IMR-90 (cell line): ENCODE measurements around the gene EMC9. TPM values are rescaled to one million over a fixed set of nuclear protein-coding genes. Genes with fewer than 3 reads are reported as not detected.

Experiments used
- ATAC-seq: fragments of 200-7000 bp; cut with Tn5 transposase; 2 replicates; pipeline ENCODE4 v1.9.1; 2020; ENCODE audit warnings: low read depth, mild to moderate bottlenecking, moderate library complexity
- BruUV-seq: library from RNA; stranded (reverse); fragments of 400-500 nt; replicated peaks from 2 replicates; lab custom pipeline; 2021; lab: Mats Ljungman, UMichigan
- CTCF ChIA-PET: fragments of 300-600 bp; formaldehyde crosslinking; extraction: SDS; loops from one replicate; lab custom pipeline; 2021; ENCODE audit warnings: antibody characterized with exemption; lab: Yijun Ruan, JAX
- POLR2A ChIA-PET: fragments of 300-600 bp; sonication (Branson Sonifier 250); formaldehyde crosslinking; loops from one replicate; lab custom pipeline; 2022; ENCODE audit warnings: antibody characterized with exemption; ENCODE audit not compliant: unreplicated experiment; lab: Charles Lee
- DNase-seq: peaks from one replicate; pipeline ENCODE4 v3.0.0; 2013
- H2AFZ ChIP-seq: replicated peaks from 2 replicates; pipeline ENCODE3; 2013; ENCODE audit warnings: low read length, mild to moderate bottlenecking; ENCODE audit not compliant: poor library complexity
- H2AK5ac ChIP-seq: 2 replicates; pipeline ENCODE4 v1.6.1; 2013; ENCODE audit warnings: low read depth, low read length, inconsistent platforms
- H2AK9ac ChIP-seq: replicated peaks from 2 replicates; pipeline ENCODE3; 2013; ENCODE audit warnings: mild to moderate bottlenecking, low read depth, low read length, moderate library complexity; ENCODE audit not compliant: poor library complexity
- H2BK120ac ChIP-seq: 2 replicates; pipeline ENCODE4 v1.6.1; 2013; ENCODE audit warnings: low read depth, low read length, inconsistent platforms
- H2BK15ac ChIP-seq: 3 replicates; pipeline ENCODE4 v1.6.1; 2013; ENCODE audit warnings: low read depth, low read length, inconsistent platforms
- H2BK20ac ChIP-seq: 2 replicates; pipeline ENCODE4 v1.6.1; 2013; ENCODE audit warnings: low read depth, mild to moderate bottlenecking, inconsistent platforms, low read length, moderate library complexity
- H2BK5ac ChIP-seq: 2 replicates; pipeline ENCODE4 v1.6.1; 2013; ENCODE audit warnings: mild to moderate bottlenecking, low read depth, low read length, inconsistent platforms; ENCODE audit not compliant: poor library complexity, severe bottlenecking
- H3K14ac ChIP-seq: replicated peaks from 2 replicates; pipeline ENCODE4 v1.6.1; 2013; ENCODE audit warnings: low read depth, low read length, inconsistent platforms
- H3K18ac ChIP-seq: 2 replicates; pipeline ENCODE4 v1.6.1; 2013; ENCODE audit warnings: low read depth, low read length, control low read depth
- H3K23ac ChIP-seq: 2 replicates; pipeline ENCODE4 v1.6.1; 2013; ENCODE audit warnings: low read depth, low read length, inconsistent platforms
- H3K27ac ChIP-seq: 2 replicates; pipeline ENCODE4 v1.5.1; 2013; ENCODE audit warnings: mild to moderate bottlenecking, control low read depth, low read length; ENCODE audit not compliant: insufficient read depth
- H3K27me3 ChIP-seq: 2 replicates; pipeline ENCODE4 v1.6.1; 2013; ENCODE audit warnings: low read length; ENCODE audit not compliant: control insufficient read depth, insufficient read depth
- H3K36me3 ChIP-seq: 2 replicates; pipeline ENCODE4 v1.6.1; 2013; ENCODE audit warnings: low read length, mixed read lengths; ENCODE audit not compliant: control insufficient read depth, insufficient read depth
- H3K4ac ChIP-seq: 2 replicates; pipeline ENCODE4 v1.6.1; 2013; ENCODE audit warnings: low read depth, low read length, inconsistent platforms
- H3K4me1 ChIP-seq: 2 replicates; pipeline ENCODE4 v1.6.1; 2013; ENCODE audit warnings: low read length, mixed read lengths; ENCODE audit not compliant: control insufficient read depth, insufficient read depth
- H3K4me2 ChIP-seq: 2 replicates; pipeline ENCODE4 v1.6.1; 2013; ENCODE audit warnings: low read depth, mild to moderate bottlenecking, control low read depth, low read length, moderate library complexity
- H3K4me3 ChIP-seq: 2 replicates; pipeline ENCODE4 v1.5.1; 2013; ENCODE audit warnings: low read depth, mild to moderate bottlenecking, control low read depth, low read length, moderate library complexity; ENCODE audit not compliant: insufficient read depth
- H3K56ac ChIP-seq: 2 replicates; pipeline ENCODE4 v1.6.1; 2013; ENCODE audit warnings: low read length, inconsistent platforms; ENCODE audit not compliant: insufficient read depth; ENCODE audit errors: extremely low read depth
- H3K79me1 ChIP-seq, 2 experiments: 2 replicates each; pipeline ENCODE4 v1.6.1; 2013; ENCODE audit warnings: low read length in 2 of 2, inconsistent platforms in 1 of 2, low read depth in 1 of 2
- H3K9ac ChIP-seq: 2 replicates; pipeline ENCODE4 v1.6.1; 2013; ENCODE audit warnings: low read depth, low read length, control low read depth
- H3K9me1 ChIP-seq: 2 replicates; pipeline ENCODE4 v1.6.1; 2013; ENCODE audit warnings: low read length, inconsistent platforms; ENCODE audit not compliant: insufficient read depth
- H3K9me3 ChIP-seq: 2 replicates; pipeline ENCODE4 v1.6.1; 2013; ENCODE audit warnings: low read length; ENCODE audit not compliant: control insufficient read depth, insufficient read depth
- H4K20me1 ChIP-seq: 2 replicates; pipeline ENCODE4 v1.6.1; 2013; ENCODE audit warnings: low read length, inconsistent platforms; ENCODE audit not compliant: insufficient read depth
- H4K5ac ChIP-seq: 2 replicates; pipeline ENCODE4 v1.6.1; 2013; ENCODE audit warnings: mild to moderate bottlenecking, low read depth, low read length, control low read depth
- H4K8ac ChIP-seq, 2 experiments: 2 replicates each; pipeline ENCODE4 v1.6.1; 2013; ENCODE audit warnings: low read depth in 2 of 2, low read length in 2 of 2, control low read depth in 1 of 2, inconsistent platforms in 1 of 2
- H4K91ac ChIP-seq: 2 replicates; pipeline ENCODE4 v1.6.1; 2013; ENCODE audit warnings: low read depth, low read length, inconsistent platforms; ENCODE audit not compliant: insufficient read depth
- BHLHE40 ChIP-seq: fragments of 150-350 bp; IDR thresholded peaks from 2 replicates; pipeline ENCODE4 v1.6.1; 2016; ENCODE audit warnings: mild to moderate bottlenecking, low read depth, low read length
- CEBPB ChIP-seq: IDR thresholded peaks from 2 replicates; pipeline ENCODE4 v1.6.1; 2012; ENCODE audit warnings: low read depth, low read length, improper control_type of control experiment
- CHD1 ChIP-seq: IDR thresholded peaks from 2 replicates; pipeline ENCODE4 v1.6.1; 2012; ENCODE audit warnings: low read depth, low read length, improper control_type of control experiment
- FOS ChIP-seq: fragments of 150-350 bp; IDR thresholded peaks from 2 replicates; pipeline ENCODE4 v1.6.1; 2016; ENCODE audit warnings: low read depth, low read length
- MAFK ChIP-seq: IDR thresholded peaks from 2 replicates; pipeline ENCODE4 v1.6.1; 2012; ENCODE audit warnings: low read depth, low read length, improper control_type of control experiment
- MAZ ChIP-seq: IDR thresholded peaks from 2 replicates; pipeline ENCODE4 v1.6.1; 2012; ENCODE audit warnings: low read depth, mild to moderate bottlenecking, low read length, improper control_type of control experiment, moderate library complexity, borderline replicate concordance
- MXI1 ChIP-seq: IDR thresholded peaks from 2 replicates; pipeline ENCODE4 v1.6.1; 2012; ENCODE audit warnings: low read depth, mild to moderate bottlenecking, low read length, moderate library complexity, borderline replicate concordance
- POLR2A ChIP-seq: IDR thresholded peaks from 2 replicates; pipeline ENCODE4 v1.6.1; 2012; ENCODE audit warnings: mild to moderate bottlenecking, low read depth, low read length
- RAD21 ChIP-seq: IDR thresholded peaks from 2 replicates; pipeline ENCODE4 v1.6.1; 2012; ENCODE audit warnings: low read length, improper control_type of control experiment
- SMC3 ChIP-seq: fragments of 150-350 bp; IDR thresholded peaks from 2 replicates; pipeline ENCODE4 v1.6.1; 2016; ENCODE audit warnings: low read depth, mild to moderate bottlenecking, antibody characterized with exemption, low read length, moderate library complexity
- WGBS, 2 experiments: methylation state at CpG; one replicate each; pipeline versions ENCODE4 v1.1.5 to v1.1.7; 2013; ENCODE audit warnings: missing lambda C conversion rate in 2 of 2; ENCODE audit not compliant: insufficient read length in 1 of 2; ENCODE audit errors: extremely low coverage in 2 of 2; 5-methylcytosine and 5-hydroxymethylcytosine counted together
- dilution Hi-C: fragments of 300-500 bp; cut with HindIII; formaldehyde crosslinking; loops from one replicate; pipeline ENCODE4 v1.14.3; 2018; ENCODE audit warnings: low sequenced_read_pairs; ENCODE audit not compliant: unreplicated experiment
- in situ Hi-C: fragments of 300-500 bp; cut with MboI; formaldehyde crosslinking; loops from 3 replicates; pipeline ENCODE4 v1.14.3; 2019; ENCODE audit warnings: low sequenced_read_pairs, inconsistent platforms, mixed read lengths
- intact Hi-C: fragments of 100-400 bp; cut with micrococcal nuclease; formaldehyde crosslinking; loops from 2 replicates; pipeline ENCODE4 v1.10.0; 2022
- polyA plus RNA-seq, 3 experiments: library from polyadenylated mRNA; depleted of rRNA; stranded (reverse); fragments of >200 nt; gene quantifications; 2 replicates each; pipeline ENCODE4 v1.2.3, GENCODE V29; 2012; ENCODE audit warnings: low replicate concordance in 1 of 3
- total RNA-seq: library from RNA; depleted of rRNA; stranded (reverse); fragments of >200 nt; gene quantifications from 2 replicates; pipeline ENCODE4 v1.2.3, GENCODE V29; 2012
- TF ChIP-seq, protein P1 (sequence below): conservative IDR thresholded peaks from 2 replicates; pipeline ENCODE4 v1.5.1; 2012; ENCODE audit warnings: mild to moderate bottlenecking, low read depth, low read length, improper control_type of control experiment
- TF ChIP-seq, protein P2 (sequence below): fragments of 150-350 bp; IDR thresholded peaks from 2 replicates; pipeline ENCODE4 v1.6.1; 2017; ENCODE audit warnings: mild to moderate bottlenecking, antibody characterized with exemption, low read length, low read depth
- TF ChIP-seq, protein P3 (sequence below): fragments of 150-350 bp; IDR thresholded peaks from 2 replicates; pipeline ENCODE4 v1.6.1; 2016; ENCODE audit warnings: low read depth, mild to moderate bottlenecking, low read length, moderate library complexity, borderline replicate concordance

The EMC9 gene
- total and polyA plus RNA-seq, 2 of the 4 experiments (the other 2 are of a cell fraction), result 15.1 to 19.2 TPM

DNA sequence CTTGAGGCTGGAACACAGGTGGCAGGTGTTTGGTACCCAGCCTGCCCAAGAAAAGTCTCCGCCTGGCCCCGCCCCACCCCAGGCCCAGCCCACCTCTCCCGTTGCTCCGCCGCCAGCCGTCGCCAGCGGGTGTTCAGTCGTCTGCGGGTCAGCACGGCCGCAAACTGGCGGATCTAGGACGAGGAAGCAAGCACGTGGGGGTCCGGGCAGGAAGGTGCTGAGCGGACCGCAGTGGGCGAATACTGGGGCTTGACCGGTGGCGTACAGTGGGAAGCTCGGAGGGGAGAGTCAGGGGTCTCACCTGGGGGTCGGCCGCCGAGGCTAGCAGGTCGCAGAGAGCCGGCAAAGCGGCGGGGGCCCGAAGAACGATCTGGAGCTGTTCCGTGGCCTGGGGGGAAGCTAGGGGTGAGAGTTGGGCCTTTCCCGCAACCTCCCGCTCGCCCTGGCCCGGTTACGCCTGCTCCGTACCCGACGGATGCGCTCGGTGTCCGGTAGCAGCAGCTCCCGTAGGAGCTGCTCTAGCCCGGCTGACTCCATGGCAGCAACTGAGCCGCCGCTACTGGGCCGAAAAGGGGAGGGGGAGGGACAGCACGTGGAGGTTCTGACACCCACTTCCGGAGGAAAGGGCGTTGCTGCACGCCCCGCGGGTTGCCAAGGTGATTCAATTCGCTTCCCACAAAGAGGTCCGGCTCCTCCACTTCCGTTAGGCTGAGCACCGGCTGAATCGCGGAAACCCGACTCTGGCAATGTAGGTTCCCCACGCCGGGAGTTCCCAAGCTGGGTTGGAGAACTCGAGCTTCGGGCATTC is 47.1 kb upstream of the EMC9 start, which contains the start of gene IPO4:
Gene IPO4, minus strand, starts transcription at position 566 of the 808 bp plus-strand sequence. Its CDS starts 29 bp downstream, at position 537.
- ATAC-seq, result peak; percentile 96
- intact Hi-C loops (no loop called here), in situ Hi-C loops (no loop called here)
- peak; percentile 26; the same call in 1 of the 2 replicates for TF ChIP-seq RAD21
- TF ChIP-seq MAZ, result peak; percentile 89
- TF ChIP-seq, protein P1, sequence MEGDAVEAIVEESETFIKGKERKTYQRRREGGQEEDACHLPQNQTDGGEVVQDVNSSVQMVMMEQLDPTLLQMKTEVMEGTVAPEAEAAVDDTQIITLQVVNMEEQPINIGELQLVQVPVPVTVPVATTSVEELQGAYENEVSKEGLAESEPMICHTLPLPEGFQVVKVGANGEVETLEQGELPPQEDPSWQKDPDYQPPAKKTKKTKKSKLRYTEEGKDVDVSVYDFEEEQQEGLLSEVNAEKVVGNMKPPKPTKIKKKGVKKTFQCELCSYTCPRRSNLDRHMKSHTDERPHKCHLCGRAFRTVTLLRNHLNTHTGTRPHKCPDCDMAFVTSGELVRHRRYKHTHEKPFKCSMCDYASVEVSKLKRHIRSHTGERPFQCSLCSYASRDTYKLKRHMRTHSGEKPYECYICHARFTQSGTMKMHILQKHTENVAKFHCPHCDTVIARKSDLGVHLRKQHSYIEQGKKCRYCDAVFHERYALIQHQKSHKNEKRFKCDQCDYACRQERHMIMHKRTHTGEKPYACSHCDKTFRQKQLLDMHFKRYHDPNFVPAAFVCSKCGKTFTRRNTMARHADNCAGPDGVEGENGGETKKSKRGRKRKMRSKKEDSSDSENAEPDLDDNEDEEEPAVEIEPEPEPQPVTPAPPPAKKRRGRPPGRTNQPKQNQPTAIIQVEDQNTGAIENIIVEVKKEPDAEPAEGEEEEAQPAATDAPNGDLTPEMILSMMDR, result no peak
- peak; percentile 90 for TF ChIP-seq POLR2A
- peak; percentile 95 for TF ChIP-seq BHLHE40
- TF ChIP-seq, protein P2, sequence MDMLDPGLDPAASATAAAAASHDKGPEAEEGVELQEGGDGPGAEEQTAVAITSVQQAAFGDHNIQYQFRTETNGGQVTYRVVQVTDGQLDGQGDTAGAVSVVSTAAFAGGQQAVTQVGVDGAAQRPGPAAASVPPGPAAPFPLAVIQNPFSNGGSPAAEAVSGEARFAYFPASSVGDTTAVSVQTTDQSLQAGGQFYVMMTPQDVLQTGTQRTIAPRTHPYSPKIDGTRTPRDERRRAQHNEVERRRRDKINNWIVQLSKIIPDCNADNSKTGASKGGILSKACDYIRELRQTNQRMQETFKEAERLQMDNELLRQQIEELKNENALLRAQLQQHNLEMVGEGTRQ, result peak; percentile 92
- TF ChIP-seq MAFK, result no peak
- TF ChIP-seq, protein P3, sequence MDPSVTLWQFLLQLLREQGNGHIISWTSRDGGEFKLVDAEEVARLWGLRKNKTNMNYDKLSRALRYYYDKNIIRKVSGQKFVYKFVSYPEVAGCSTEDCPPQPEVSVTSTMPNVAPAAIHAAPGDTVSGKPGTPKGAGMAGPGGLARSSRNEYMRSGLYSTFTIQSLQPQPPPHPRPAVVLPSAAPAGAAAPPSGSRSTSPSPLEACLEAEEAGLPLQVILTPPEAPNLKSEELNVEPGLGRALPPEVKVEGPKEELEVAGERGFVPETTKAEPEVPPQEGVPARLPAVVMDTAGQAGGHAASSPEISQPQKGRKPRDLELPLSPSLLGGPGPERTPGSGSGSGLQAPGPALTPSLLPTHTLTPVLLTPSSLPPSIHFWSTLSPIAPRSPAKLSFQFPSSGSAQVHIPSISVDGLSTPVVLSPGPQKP, result peak; percentile 80; the same call in 1 of the 2 replicates
- peak; percentile 26; the same call in 1 of the 2 replicates for TF ChIP-seq CEBPB
- TF ChIP-seq FOS, result no peak
- peak; percentile 100 for TF ChIP-seq MXI1
- TF ChIP-seq SMC3, result peak; percentile 20; the same call in 1 of the 2 replicates
- no peak for TF ChIP-seq CHD1

More for the DNA sequence above, 47.1 kb upstream of the EMC9 start, which contains the start of gene IPO4:
- Histone ChIP-seq H2BK5ac (peak within 1 kb of the TSS; percentile 38), H4K5ac (0 out of 2 replicates have a peak within 1 kb of the TSS, but pooled peaks have one; percentile 15), H3K4me1 (peaks cover 4% of the 10 kb centered on the region), H4K8ac (peak within 1 kb of the TSS; percentile 6 to 89; a peak in 2 of 4 replicates), H3K56ac (0 out of 2 replicates have a peak within 1 kb of the TSS, but pooled peaks have one; percentile 11), H3K36me3 (peaks cover 52% of the 10 kb centered on the region), H3K14ac (peak within 1 kb of the TSS; percentile 51), H2BK20ac (no peak within 1 kb of the TSS), H3K18ac (no peak within 1 kb of the TSS), H3K9me3 (no peaks in the 10 kb centered on the region), H3K9me1 (peaks cover 18% of the 10 kb centered on the region), H4K91ac (peak within 1 kb of the TSS; percentile 53), H3K9ac (peak within 1 kb of the TSS; percentile 61), H3K27ac (peak within 1 kb of the TSS; percentile 48; the same call in 1 of the 2 replicates), H3K4me2 (peak within 1 kb of the TSS; percentile 78), H2BK15ac (no peak within 1 kb of the TSS), H3K27me3 (no peaks in the 10 kb centered on the region), H3K23ac (peak within 1 kb of the TSS; percentile 74; the same call in 1 of the 2 replicates), H4K20me1 (no peaks in the 10 kb centered on the region), H2BK120ac (no peak within 1 kb of the TSS), H3K4me3 (peak within 1 kb of the TSS; percentile 53), H2AK9ac (peak within 1 kb of the TSS; percentile 99), H2AK5ac (peak within 1 kb of the TSS; percentile 73), H3K79me1 (peaks cover 21 to 67% of the 10 kb centered on the region in 2 experiments), H3K4ac (peak within 1 kb of the TSS; percentile 62), H2AFZ (peak within 1 kb of the TSS; percentile 96)
- WGBS, 2 experiments, result 0% methylated on average over 24 of the region's 65 CpGs; no CpG with 5 or more reads in 1 of the 2 experiments
- peak; percentile 98 for DNase-seq
- POLR2A ChIA-PET, result interaction anchor here (0.6 kb wide), 2 partner anchors 8 to 109 kb away, joined by 3 read pairs; no protein-coding TSS in a partner anchor
- no TSS peak for BruUV-seq
- CTCF ChIA-PET, result interaction anchor here (0.6 to 1.3 kb wide), 2 partner anchors 12 to 109 kb away, joined by 3 to 4 read pairs; no protein-coding TSS in a partner anchor
- dilution Hi-C loops, result no loop called here
